HepG2 (cell line): Measurements from ENCODE around the gene POTEC. TPM values are rescaled to one million over a fixed set of nuclear protein-coding genes. Genes with fewer than 3 reads are reported as not detected.
"Not testable (repeated sequence)": the region's sequence is repeated elsewhere in the genome, so short reads cannot be mapped to it uniquely, and the experiment has no call there.

Experiments
- ATAC-seq: fragments of 200-7000 bp; cut with Tn5 transposase; 3 replicates; pipeline ENCODE4 v1.9.1; 2020; ENCODE audit warnings: mild to moderate bottlenecking, moderate library complexity
- BruUV-seq: library from RNA; stranded (reverse); fragments of 400-500 nt; replicated peaks from 2 replicates; lab custom pipeline; 2021; lab: Mats Ljungman, UMichigan
- CTCF ChIA-PET: fragments of 300-600 bp; formaldehyde crosslinking; extraction: SDS; loops from one replicate; lab custom pipeline; 2021; ENCODE audit warnings: low total read pairs, inconsistent platforms, low intra/inter-chr PET ratio; lab: Yijun Ruan, JAX
- POLR2A ChIA-PET: fragments of 350-600 bp; sonication (Branson Sonifier 250); formaldehyde crosslinking; loops from one replicate; lab custom pipeline; 2020; ENCODE audit warnings: antibody characterized with exemption, inconsistent platforms; lab: Yijun Ruan, JAX
- DNase-seq: peaks from one replicate; pipeline ENCODE4 v3.0.0-alpha.2; 2015; ENCODE audit warnings: low spot score
- FAIRE-seq: peaks from 3 replicates; lab custom pipeline; 2011; peaks lifted over from hg19 to GRCh38; lab: Jason Lieb, UNC
- H2AFZ ChIP-seq: one replicate; pipeline ENCODE4 v1.6.1; 2011; ENCODE audit warnings: low read length, inconsistent platforms
- H3K27ac ChIP-seq: fragments of 300-600 bp; 3 replicates; pipeline ENCODE4 v1.8.0; 2011; ENCODE audit warnings: mixed run types, mild to moderate bottlenecking, mixed read lengths, low read length, inconsistent platforms; ENCODE audit not compliant: insufficient read depth; ENCODE audit errors: extremely low read length
- H3K27me3 ChIP-seq, 2 experiments: fragments of 200-600 bp in 1 of 2; 2 replicates in 1 of 2; 3 replicates in 1 of 2; pipeline versions ENCODE4 v1.6.0 to v1.8.0; 2011; ENCODE audit warnings: low read length in 2 of 2, mild to moderate bottlenecking in 2 of 2, moderate library complexity in 2 of 2, inconsistent platforms in 1 of 2; ENCODE audit not compliant: insufficient read depth in 2 of 2, control insufficient read depth in 1 of 2
- H3K36me3 ChIP-seq, 2 experiments: fragments of 200-600 bp in 1 of 2; replicated peaks in 1 of 2; 2 replicates in 1 of 2; 3 replicates in 1 of 2; pipeline versions ENCODE4 v1.5.1 to v1.8.0; 2011; ENCODE audit warnings: low read length in 2 of 2, inconsistent platforms in 1 of 2; ENCODE audit not compliant: insufficient read depth in 2 of 2, control insufficient read depth in 1 of 2
- H3K4me1 ChIP-seq: 2 replicates; pipeline ENCODE4 v1.5.1; 2012; ENCODE audit warnings: low read length, inconsistent platforms; ENCODE audit not compliant: insufficient read depth
- H3K4me2 ChIP-seq: 2 replicates; pipeline ENCODE4 v1.6.0; 2011; ENCODE audit warnings: low read depth, low read length, inconsistent platforms
- H3K4me3 ChIP-seq, 3 experiments: fragments of 200-600 bp in 1 of 3; sonication (generic), shearing (Covaris generic) in 1 of 3; replicated peaks in 1 of 3; 2 replicates each; pipeline ENCODE4 v1.5.1; 2011 to 2016; ENCODE audit warnings: low read length in 3 of 3, inconsistent platforms in 2 of 3, low read depth in 2 of 3, mild to moderate bottlenecking in 2 of 3, control low read depth in 1 of 3, mixed read lengths in 1 of 3; ENCODE audit not compliant: insufficient read depth in 1 of 3
- H3K79me2 ChIP-seq: one replicate; pipeline ENCODE4 v1.6.1; 2011; ENCODE audit warnings: low read length, inconsistent platforms; ENCODE audit not compliant: insufficient read depth
- H3K9ac ChIP-seq: 2 replicates; pipeline ENCODE4 v1.6.0; 2011; ENCODE audit warnings: mild to moderate bottlenecking, low read depth, low read length, inconsistent platforms; ENCODE audit not compliant: insufficient read depth
- H3K9me3 ChIP-seq: 2 replicates; pipeline ENCODE4 v1.5.1; 2012; ENCODE audit warnings: mild to moderate bottlenecking, low read length
- H4K20me1 ChIP-seq: 2 replicates; pipeline ENCODE4 v1.6.0; 2011; ENCODE audit warnings: inconsistent platforms, mild to moderate bottlenecking, low read length, moderate library complexity; ENCODE audit not compliant: insufficient read depth
- FUBP1 ChIP-seq: sonication (generic); formaldehyde crosslinking; IDR thresholded peaks from 2 replicates; pipeline ENCODE4 v1.5.1; 2020; ENCODE audit warnings: missing genetic modification reagents, mild to moderate bottlenecking, borderline replicate concordance
- HDAC6 ChIP-seq: fragments of 200-600 bp; sonication (generic); IDR thresholded peaks from 2 replicates; pipeline ENCODE4 v1.7.0; 2017; ENCODE audit warnings: mild to moderate bottlenecking, antibody characterized with exemption, low read length, low read depth
- HNF4G ChIP-seq, 2 experiments: sonication (generic) in 1 of 2; formaldehyde crosslinking in 1 of 2; IDR thresholded peaks; 2 replicates each; pipeline versions ENCODE4 v1.4.0 to v1.6.1; 2011 to 2020; ENCODE audit warnings: borderline replicate concordance in 2 of 2, low read depth in 2 of 2, mild to moderate bottlenecking in 2 of 2, low read length in 1 of 2, missing genetic modification reagents in 1 of 2, moderate library complexity in 1 of 2
- IRF9 ChIP-seq: sonication (generic); formaldehyde crosslinking; IDR thresholded peaks from 2 replicates; pipeline ENCODE4 v1.8.0; 2022; ENCODE audit warnings: missing genetic modification reagents, mild to moderate bottlenecking, borderline replicate concordance
- KLF15 ChIP-seq: sonication (generic); formaldehyde crosslinking; IDR thresholded peaks from 2 replicates; pipeline ENCODE4 v1.8.1; 2023; ENCODE audit warnings: borderline replicate concordance, mild to moderate bottlenecking, inconsistent platforms, missing genetic modification reagents, mixed read lengths
- MYPOP ChIP-seq: sonication (generic); formaldehyde crosslinking; IDR thresholded peaks from 2 replicates; pipeline ENCODE4 v1.8.1; 2023; ENCODE audit warnings: mild to moderate bottlenecking, moderate library complexity, missing genetic modification reagents
- SKIL ChIP-seq: sonication (generic); formaldehyde crosslinking; IDR thresholded peaks from 2 replicates; pipeline ENCODE4 v1.8.0; 2022; ENCODE audit warnings: missing genetic modification reagents, mild to moderate bottlenecking, moderate library complexity, borderline replicate concordance
- TIGD3 ChIP-seq: sonication (generic); formaldehyde crosslinking; IDR thresholded peaks from 2 replicates; pipeline ENCODE4 v1.5.1; 2020; ENCODE audit warnings: mild to moderate bottlenecking, missing genetic modification reagents, borderline replicate concordance
- ZFP62 ChIP-seq: sonication (generic); formaldehyde crosslinking; IDR thresholded peaks from 2 replicates; pipeline ENCODE4 v1.4.0; 2020; ENCODE audit warnings: missing genetic modification reagents
- ZNF709 ChIP-seq: sonication (generic); formaldehyde crosslinking; IDR thresholded peaks from 2 replicates; pipeline ENCODE4 v1.5.0; 2020; ENCODE audit warnings: mild to moderate bottlenecking, missing genetic modification reagents
- ZNF879 ChIP-seq: sonication (generic); formaldehyde crosslinking; IDR thresholded peaks from 2 replicates; pipeline ENCODE4 v1.8.1; 2023; ENCODE audit warnings: missing genetic modification reagents
- WGBS: methylation state at CpG from one replicate; pipeline ENCODE4 v1.1.6; 2017; ENCODE audit warnings: low lambda C conversion rate; 5-methylcytosine and 5-hydroxymethylcytosine counted together
- in situ Hi-C: cut with HindIII; loops from 2 replicates; pipeline ENCODE4 v1.10.0; 2017; ENCODE audit warnings: low pct_unique_long_range_greater_than_20kb; ENCODE audit not compliant: extremely low pct_ligation_motif_present
- intact Hi-C: fragments of 100-400 bp; cut with micrococcal nuclease; formaldehyde crosslinking; loops from one replicate; pipeline ENCODE4 v1.10.0; 2022; ENCODE audit not compliant: unreplicated experiment
- polyA plus RNA-seq, 8 experiments: library from polyadenylated mRNA; depleted of rRNA in 3 of 8; stranded (reverse) in 7 of 8; unstranded in 1 of 8; fragments of >200 nt; fragmentation: Illumina TruSeq in 4 of 8; extraction: Trizol in 4 of 8; gene quantifications; 2 replicates each; pipeline versions ENCODE4 v1.2.1 to v1.2.3, GENCODE V29; 2011 to 2016; ENCODE audit warnings: low read depth in 4 of 8, missing spikeins in 1 of 8, mixed read lengths in 1 of 8; ENCODE audit not compliant: insufficient read depth in 1 of 8
- total RNA-seq, 5 experiments: library from RNA; depleted of rRNA; stranded (reverse); fragments of >200 nt; fragmentation: Illumina TruSeq; extraction: Trizol; gene quantifications; 2 replicates each; pipeline ENCODE4 v1.2.3, GENCODE V29; 2016; ENCODE audit warnings: low read depth in 1 of 5

The POTEC gene
- total and polyA plus RNA-seq, 2 of the 13 experiments (the other 11 are each of a cell fraction or from before 2014, with no cell fraction given), result not detected

GRCh38 chr18:14577971-14578370 is 34.6 kb upstream of the POTEC start (continued):
- TF ChIP-seq IRF9 (CRISPR knock-in tag) (no peak), MYPOP (CRISPR knock-in tag) (no peak), ZNF879 (CRISPR knock-in tag) (no peak), ZFP62 (CRISPR knock-in tag) (no peak), SKIL (CRISPR knock-in tag) (no peak), ZNF709 (CRISPR knock-in tag) (no peak), KLF15 (CRISPR knock-in tag) (no peak), FUBP1 (CRISPR knock-in tag) (no peak), TIGD3 (CRISPR knock-in tag) (no peak), HNF4G (IDR thresholded peaks at IDR 0.05; ENCODE audit: borderline replicate concordance, low read depth, low read length) (no peak), HNF4G (CRISPR knock-in tag; IDR thresholded peaks at IDR 0.05; ENCODE audit: borderline replicate concordance, low read depth) (no peak), HDAC6 (no peak)

GRCh38 chr18:14559502-14559901 is 16.1 kb upstream of the POTEC start:
- H3K79me2 ChIP-seq, H3K4me2 ChIP-seq, intact Hi-C loops, CTCF ChIA-PET, in situ Hi-C loops, H3K27me3 ChIP-seq, H4K20me1 ChIP-seq, DNase-seq, FAIRE-seq, POLR2A ChIA-PET, H3K27ac ChIP-seq, H2AFZ ChIP-seq, ATAC-seq, H3K4me3 ChIP-seq, BruUV-seq, H3K9me3 ChIP-seq, H3K9ac ChIP-seq, H3K4me1 ChIP-seq, H3K36me3 ChIP-seq: not testable (repeated sequence)
- no CpG with 5 or more reads among the region's 2 CpGs for WGBS
